Stimulated activated CD8-positive, alpha-beta memory T cell treated with anti-CD3 and anti-CD28 coated beads, Interleukin-15, amount 100 ng/mL, for 1 hour (primary cell): ENCODE data around the gene TTC14.
"Not testable (repeated sequence)": the region's sequence is repeated elsewhere in the genome, so short reads cannot be mapped to it uniquely, and the experiment has no call there.

Source experiments
- DNase-seq: peaks from one replicate; pipeline ENCODE4 v3.0.0-alpha.2; 2020; ENCODE audit warnings: low read depth

TTC14 gene, protein sequence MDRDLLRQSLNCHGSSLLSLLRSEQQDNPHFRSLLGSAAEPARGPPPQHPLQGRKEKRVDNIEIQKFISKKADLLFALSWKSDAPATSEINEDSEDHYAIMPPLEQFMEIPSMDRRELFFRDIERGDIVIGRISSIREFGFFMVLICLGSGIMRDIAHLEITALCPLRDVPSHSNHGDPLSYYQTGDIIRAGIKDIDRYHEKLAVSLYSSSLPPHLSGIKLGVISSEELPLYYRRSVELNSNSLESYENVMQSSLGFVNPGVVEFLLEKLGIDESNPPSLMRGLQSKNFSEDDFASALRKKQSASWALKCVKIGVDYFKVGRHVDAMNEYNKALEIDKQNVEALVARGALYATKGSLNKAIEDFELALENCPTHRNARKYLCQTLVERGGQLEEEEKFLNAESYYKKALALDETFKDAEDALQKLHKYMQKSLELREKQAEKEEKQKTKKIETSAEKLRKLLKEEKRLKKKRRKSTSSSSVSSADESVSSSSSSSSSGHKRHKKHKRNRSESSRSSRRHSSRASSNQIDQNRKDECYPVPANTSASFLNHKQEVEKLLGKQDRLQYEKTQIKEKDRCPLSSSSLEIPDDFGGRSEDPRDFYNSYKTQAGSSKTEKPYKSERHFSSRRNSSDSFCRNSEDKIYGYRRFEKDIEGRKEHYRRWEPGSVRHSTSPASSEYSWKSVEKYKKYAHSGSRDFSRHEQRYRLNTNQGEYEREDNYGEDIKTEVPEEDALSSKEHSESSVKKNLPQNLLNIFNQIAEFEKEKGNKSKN

DNA sequence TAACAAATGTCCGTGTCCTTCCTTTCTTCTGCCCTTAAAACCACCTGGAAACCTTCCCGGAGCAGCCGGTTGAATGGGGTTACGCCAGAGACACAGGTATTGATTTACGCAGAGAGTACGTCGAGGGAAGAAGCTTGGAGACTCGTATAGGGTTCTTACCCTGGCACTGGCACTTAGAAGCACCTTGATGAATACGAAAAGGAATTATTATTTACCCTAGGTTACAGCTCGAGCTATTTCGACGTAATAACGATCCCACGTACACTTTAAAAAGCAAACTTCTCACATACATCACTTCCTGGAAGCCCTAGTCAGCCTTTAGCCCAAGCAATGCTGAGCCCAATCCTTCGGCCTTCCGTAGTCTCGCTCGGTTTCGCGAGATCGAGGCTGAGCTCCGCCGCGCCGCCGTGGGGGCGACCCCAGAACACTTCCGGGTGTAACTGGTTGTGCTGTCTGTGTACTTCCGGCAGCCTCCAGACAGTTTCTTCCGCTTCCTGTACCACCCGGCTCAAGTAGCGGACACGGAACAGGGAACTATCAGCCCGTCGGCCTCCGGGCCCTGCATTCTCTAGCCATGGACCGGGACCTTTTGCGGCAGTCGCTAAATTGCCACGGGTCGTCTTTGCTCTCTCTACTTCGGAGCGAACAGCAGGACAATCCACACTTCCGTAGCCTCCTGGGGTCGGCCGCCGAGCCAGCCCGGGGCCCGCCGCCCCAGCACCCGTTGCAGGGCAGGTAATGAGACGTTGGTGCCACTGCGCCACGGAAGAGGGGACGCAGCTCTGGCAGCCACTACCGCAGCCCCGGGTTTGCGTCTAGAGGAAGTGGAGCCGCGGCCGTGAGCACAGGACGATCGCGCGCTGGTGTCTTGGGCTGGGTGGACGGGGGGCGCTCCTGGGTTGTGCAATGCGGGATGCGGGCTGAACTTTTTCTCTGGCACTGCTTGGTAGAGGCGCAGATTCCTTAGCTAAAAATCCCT, at the start of gene TTC14:
Gene TTC14 (plus strand): TSS at position 476 of the 979 bp plus-strand sequence. CDS start 99 bp downstream, at position 575.
- peak; percentile 84 for DNase-seq

DNA sequence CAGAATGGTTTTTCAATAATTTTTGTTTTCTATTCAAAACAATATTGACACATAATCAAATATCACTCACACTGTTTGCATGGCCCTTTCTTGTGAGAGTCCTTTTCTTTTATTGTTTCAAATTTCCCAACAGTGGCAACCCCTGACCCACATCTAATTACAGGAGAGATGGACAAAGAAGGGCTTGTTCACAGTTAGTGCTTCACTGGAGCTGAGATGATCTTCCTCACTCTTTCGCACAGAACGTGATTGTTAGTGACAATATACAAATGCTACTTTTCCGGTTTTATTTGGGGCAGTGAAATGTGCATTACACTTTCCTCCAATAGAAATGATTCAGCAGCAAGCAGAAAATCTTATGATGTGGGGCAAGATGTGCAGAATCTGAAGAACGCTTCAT, 38.6 kb upstream of the TTC14 start:
- no peak for DNase-seq

DNA sequence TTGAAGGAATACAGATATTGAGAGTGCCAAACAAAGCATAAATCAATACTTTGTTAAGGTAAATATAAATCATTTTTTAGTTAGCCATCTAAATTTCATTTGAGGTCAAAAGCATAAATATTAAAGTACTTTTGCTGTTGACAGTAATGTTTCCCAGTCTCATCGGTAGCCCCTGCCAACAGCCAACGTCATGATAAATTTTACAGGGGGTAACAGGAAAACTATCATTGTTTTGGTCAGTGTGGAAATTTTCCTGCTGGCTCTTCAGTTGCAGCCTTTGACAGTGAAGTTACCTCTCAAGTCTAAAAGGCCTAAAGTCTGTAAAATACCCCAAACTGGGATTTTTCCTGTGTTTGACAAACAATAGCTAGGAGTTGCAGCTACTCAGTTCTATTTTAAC, 37.3 kb upstream of the TTC14 start:
- no peak for DNase-seq

DNA sequence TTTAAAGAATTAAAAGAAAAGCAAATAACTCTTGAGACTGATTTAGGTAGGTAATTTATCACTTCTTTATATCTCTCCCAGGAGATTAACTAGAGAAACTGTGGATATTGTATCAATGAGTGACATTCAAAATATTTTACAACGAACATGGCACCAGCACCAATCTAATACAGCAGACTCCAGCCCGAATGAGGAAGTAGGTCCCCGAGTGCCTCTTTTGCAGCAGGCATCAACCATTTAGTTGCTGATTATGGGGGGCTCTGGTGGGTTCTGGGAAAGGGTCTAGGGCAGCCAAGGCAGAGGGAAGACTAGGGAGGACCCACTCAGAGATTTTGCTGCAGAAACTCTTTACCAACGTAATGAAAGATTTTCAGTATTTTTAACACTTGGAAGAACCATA, 31.7 kb upstream of the TTC14 start:
- DNase-seq, result no peak

DNA sequence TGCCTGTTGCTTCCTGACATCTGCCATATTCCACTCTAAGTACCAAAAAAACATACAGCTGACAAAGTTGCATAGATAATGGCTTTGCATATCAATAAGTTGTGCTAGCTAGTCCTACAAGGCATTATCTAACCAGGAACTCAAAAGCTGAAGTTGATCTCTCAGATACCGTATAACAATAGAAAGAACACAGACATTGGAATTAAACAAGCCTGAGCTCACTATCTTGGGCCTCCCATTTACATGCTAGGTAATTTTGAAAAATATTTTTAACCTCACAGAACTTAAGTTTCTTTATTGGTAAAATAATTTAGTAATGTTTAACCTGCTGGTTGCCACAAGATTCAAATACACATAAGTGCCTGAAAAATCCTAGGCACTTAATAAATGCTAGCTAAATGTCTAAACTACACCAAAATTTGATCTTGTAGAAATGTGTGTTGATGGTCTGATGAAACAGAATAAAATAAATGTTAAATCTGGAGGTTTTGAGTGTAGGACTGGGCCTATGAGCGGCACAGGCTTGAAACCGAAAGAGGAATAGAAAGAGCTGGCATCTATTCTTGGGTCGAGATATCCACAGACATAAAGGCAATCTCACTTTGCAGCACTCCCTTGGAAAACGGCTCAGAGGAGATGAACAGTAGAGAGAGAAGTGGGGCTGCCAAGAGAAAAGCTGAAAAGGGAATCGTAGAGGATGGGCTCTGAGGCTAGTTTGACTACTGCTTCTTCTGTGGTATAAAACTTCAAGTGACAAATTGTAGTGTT, 29.9 kb upstream of the TTC14 start:
- DNase-seq, result no peak

DNA sequence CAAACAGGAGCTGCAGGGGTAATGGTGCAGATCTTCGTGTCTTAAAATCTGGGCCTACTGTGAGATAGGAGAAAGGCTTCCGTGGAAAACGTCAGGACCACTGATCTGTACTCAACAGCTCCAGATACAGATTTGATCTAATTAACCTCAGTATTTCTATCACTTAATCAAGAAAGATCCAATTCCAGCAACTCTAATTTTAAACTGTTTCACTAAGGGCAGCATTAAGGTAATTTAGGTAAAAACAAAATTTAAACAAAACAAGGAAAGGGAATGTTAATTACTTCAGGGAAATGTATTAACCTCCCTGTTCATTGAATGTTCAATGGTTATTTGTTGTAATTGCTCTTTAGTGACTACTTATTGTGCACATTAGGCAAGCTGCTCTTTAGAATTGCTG, 26.4 kb upstream of the TTC14 start:
- DNase-seq, result no peak

DNA sequence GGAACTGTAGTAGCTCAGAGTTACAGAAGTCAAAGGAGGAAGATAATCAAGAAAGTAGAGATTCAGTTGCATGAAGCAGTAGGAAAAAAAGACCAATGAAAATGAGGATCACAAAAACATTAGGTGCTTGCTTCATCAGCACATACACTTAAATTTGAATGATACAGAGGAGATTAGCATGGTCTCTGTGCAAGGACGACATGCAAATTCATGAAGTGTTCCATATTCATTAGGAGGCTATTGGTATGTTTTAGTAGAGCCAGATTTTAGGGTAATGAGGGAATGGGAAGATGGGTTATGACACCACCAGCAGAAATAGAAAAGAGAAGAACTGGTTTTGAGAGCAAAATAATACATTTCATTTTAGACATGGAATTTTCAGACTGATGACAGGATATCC, 21.0 kb upstream of the TTC14 start:
- DNase-seq, result no peak

DNA sequence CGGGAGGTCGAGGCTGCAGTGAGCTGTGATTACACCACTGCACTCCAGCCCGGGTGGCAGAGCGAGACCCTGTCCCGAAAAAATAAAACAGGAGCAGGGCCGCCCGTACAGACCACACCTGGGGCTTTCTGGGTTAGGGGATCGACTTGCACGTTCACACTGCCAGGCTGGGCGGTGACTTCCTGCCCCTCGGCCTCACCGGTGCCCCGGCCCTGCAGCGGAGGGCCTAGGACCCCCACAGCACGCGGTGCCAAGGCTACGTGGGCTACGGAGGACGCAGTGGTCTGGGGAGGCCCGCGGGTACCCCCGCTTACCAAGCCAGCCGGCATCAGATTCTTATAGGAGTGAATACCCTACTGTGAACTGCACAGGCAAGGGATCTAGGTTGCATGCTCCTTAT, 11.6 kb upstream of the TTC14 start:
- no peak for DNase-seq

DNA sequence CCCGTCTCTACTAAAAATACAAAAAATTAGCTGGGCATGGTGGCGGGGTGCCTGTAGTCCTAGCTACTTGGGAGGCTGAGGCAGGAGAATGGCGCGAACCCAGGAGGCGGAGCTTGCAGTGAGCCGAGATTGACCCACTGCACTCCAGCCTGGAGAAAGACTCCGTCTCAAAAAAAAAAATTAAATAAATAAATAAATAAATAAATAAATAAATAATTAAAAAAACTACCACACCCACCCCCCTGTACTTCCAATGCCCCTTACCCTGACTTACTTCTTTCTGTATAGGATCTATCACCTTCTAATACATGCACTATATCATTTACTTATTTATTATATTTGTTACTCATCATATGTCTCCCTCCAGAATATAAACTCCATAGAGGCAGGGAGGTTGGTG, 8.3 kb upstream of the TTC14 start:
- DNase-seq, result not testable (repeated sequence)

DNA sequence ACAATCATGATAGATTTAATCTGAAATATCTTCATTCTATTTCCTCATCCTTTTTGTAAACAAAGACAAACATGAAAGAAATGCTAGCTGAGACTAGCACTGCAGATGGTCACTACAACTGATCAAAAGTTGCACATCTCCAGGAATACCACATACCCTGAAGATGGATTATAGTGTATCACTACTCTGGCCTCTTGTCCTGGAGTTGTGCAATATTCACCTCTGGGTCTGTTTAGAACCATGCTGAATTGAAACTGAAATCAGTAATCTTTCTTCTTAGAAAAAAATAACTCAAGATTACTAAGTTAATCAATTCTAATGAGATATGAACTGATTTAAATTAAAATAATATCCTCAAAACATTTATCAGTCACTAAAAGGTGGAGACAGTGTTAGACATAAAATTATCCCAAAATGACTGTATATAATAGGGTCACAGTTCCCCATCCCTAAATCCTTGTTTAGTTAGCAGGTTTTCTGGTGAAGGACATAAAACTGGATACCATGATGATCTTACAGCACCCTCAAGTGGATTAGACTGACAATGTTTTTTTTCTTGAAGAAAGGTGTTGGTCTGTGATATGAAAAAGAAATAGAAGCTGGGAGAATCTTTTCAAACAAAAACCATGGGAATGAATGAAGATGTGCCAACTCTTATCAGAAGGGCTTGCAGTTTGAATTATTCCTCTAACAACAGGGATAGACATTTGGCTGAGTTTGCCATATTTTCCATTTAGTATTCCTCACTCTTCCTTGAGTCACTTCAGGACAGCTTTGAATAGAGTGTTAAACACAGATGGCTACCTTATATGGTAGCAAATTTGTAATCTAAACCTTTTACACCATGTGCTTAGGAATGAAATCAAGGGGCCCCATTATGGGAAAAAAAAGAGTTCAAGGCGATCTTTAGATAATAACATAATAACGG, 7.1 kb upstream of the TTC14 start:
- DNase-seq, result no peak

DNA sequence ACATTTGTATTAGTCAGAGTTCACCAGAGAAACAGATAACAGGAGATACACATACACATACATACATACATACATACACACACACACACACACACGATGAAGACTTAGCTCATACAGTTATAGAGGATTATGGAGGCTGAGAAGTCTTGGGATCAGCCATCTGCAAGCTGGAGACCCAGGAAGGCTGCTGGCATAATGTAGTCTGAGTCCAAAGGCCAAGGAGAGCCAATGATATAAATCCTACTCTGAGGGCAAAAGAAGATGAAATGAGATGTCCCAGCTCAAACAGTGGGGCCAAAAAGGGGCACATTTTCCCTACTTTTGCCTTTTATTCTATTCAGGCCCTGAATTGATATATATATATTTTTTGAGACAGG, 6.4 kb upstream of the TTC14 start:
- no peak for DNase-seq

DNA sequence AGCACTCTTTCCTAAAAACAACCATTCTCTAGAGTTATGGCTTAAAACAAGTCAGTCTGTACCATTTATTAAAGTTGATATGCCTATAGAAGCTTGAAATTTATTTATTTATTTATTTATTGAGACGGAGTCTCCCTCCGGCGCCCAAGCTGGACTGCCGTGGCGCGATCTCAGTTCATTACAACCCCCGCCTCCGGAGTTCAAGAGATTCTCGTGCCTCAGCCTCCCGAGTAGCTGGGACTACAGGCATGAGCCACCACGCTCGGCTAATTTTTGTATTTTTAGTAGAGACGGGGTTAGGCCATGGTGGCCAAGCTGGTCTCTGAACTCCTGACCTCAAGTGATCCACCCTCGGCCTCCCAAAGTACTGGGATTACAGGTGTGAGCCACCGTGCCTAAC, 1.5 kb upstream of the TTC14 start:
- no peak for DNase-seq

DNA sequence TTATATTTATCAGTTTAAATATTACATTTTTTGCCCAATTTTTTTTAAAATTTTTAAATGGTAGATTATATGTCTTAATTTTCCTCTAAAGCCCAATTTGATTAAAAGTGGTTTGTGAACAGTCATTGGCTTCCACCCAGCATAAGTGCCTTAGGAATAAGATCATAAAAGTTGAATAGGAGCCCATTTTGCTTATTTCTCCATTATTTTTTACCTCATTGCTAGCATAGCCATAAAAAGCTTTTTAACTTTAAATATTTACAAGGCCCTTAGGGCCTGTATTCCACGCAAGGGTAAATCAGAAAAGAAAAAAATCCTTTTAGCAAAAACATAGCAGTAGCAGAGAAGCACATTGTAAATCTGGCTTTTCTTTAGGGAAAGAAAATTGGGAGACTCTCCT, 9.0 kb downstream of the TTC14 start:
- no peak for DNase-seq

DNA sequence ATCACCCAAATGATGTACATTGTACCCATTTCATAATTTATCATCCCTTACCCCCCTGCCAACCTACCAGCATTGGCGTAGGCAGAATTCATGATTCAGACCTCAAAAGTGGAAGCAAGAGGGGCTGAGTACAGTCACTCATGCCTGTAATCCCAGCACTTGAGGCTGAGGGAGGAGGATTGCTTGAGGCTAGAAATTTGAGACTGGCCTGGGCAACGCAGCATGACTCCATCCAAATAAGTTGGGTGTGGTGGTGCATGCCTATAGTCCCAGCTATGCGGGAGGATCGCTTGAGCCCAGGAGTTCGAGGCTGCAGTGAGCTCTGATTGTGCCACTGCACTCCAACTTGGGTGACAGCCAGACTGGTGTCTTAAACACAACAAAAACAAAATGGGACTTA, 10.4 kb downstream of the TTC14 start:
- no peak for DNase-seq

DNA sequence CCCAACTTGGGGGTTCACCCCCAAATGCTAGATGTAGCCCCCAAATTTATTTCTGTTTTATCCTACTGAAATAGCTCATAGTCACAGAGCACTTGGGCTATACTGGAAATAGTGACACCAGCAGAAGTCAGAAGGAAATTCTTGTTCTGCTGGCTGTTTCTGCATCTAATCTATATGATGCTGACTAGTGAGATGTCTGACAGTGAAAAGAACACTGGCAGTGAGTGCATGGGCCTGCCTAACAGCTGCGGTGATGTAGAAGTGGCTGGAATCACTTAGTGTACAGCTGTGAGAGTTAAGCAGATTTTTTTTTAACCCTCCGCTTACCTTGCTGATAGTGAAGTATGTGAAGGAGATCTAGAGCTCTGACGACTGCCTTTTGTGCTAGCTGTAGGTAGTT, 14.0 kb downstream of the TTC14 start:
- DNase-seq, result no peak

DNA sequence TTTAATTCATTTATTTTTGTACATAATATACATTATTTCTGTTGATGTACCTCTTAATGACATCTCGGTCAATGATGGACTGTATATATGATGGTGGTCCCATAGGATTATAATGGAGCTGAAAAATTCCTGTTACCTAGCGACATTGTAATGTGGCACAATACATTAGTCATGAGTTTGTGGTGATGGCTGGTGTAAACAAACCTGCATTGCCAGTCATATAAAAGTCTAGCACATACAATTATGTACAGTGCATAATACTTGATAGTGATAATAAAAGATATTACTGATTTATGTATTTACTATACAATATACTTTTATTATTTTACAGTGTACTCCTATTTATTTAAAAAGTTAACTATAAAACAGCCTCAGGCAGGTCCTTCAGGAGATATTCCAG, 15.1 kb downstream of the TTC14 start:
- no peak for DNase-seq

DNA sequence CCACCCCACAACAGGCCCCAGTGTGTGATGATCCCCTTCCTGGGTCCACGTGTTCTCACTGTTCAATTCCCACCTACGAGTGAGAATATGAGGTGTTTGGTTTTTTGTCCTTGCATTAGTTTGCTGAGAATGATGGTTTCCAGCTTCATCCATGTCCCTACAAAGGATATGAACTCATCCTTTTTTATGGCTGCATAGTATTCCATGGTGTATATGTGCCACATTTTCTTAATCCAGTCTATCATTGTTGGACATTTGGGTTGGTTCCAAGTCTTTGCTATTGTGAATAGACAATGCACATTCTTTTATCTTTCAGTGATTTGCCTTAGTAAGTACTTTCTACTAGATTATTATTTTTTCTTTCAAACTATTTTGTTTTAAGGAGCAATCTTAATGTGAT, 16.6 kb downstream of the TTC14 start:
- DNase-seq, result not testable (repeated sequence)

DNA sequence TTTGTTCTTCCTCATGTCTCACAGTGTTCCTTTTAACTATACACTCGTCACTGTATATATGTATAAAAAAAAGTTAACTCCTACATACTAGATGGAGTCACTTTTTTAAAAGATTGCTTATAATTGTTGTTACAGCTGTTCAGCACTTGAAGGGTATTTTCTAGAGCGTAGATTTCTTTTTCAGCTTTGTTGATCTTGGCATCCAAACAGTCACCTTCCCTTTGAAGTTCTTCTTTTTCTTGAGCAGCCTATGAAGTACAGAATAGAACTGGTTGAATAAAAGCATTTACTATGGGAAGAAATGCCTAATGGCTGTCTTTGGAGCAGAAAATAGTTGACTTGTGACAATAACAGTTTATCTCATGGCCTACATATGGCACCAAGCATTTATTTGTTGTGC, 17.8 kb downstream of the TTC14 start:
- DNase-seq, result no peak

DNA sequence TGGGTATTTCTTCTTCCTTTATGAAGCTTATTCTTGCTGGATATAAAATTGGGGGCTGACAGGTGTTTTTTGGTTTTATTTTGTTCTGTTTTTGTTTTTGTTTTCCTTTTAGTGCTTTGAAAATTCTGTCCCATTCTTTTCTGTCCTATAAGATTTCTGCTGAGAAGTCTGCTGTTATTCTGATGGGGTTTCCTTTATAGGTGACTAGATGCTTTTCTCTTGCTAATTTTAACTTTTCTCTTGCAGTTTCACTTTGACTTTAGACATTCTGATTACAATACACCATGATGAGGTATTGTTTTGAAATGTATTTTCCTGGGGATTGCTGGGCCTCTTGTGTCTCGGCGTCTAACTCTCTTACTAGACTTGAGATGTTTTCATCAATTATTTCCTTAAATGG, 22.8 kb downstream of the TTC14 start:
- no peak for DNase-seq

DNA sequence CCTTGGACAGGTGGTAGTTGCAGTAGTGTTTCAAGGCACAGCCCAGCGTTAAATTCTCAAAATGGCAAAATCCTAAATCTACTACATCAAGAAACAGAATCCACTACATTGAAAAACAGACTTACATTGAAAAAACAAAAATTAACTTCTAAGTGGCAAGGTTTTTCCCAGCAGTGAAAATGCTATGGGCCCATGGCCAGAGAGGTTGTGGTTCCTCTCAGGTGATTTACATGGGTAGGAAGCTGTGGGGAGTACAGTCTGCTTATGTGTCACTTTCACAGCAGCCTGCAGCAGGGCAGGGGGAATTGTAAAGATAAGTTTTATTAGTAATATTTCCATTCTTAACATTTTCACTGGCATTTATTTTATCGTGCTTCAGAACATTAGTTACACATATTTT, 24.9 kb downstream of the TTC14 start:
- DNase-seq, result no peak

DNA sequence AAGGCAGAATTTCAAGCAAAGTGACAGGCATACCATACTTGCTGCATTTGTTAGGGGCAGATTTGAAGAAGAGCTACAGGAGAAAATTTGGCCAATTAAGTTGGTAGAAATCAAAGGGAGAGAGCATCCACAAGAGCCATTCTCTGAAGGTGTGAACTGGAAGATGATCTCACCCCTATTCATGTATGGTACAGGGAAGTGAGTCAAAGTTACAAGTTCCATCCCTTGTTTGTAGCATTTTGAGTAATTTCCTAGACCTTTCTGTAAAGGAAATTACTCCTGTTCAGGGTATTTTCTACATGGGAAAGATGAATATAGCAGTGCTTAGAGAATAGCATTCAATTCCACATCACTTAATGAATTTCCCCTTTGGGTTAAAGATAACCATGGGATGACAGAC, 28.4 kb downstream of the TTC14 start:
- no peak for DNase-seq
